HepG2 (cell line): ENCODE measurements around the gene PODXL2. TPM values are rescaled to one million over a fixed set of nuclear protein-coding genes. Genes with fewer than 3 reads are reported as not detected.

Source experiments
- microRNA-seq: library from miRNA; unstranded; fragments of <30 nt; microRNA quantifications from one replicate; pipeline ENCODE4, GENCODE V29; 2020
- polyA plus RNA-seq, 8 experiments: library from polyadenylated mRNA; depleted of rRNA in 3 of 8; stranded (reverse) in 7 of 8; unstranded in 1 of 8; fragments of >200 nt; fragmentation: Illumina TruSeq in 4 of 8; extraction: Trizol in 4 of 8; gene quantifications; 2 replicates each; pipeline versions ENCODE4 v1.2.1 to v1.2.3, GENCODE V29; 2011 to 2016; ENCODE audit warnings: low read depth in 4 of 8, missing spikeins in 1 of 8, mixed read lengths in 1 of 8; ENCODE audit not compliant: insufficient read depth in 1 of 8
- small RNA-seq, 3 experiments: library from RNA; depleted of rRNA; stranded (forward); fragments of <200 nt; gene quantifications; one replicate each; pipeline ENCODE3, GENCODE V24; 2012; ENCODE audit warnings: low read depth in 2 of 3, low replicate concordance in 1 of 3; ENCODE audit not compliant: insufficient read length in 3 of 3, insufficient read depth in 2 of 3
- total RNA-seq, 5 experiments: library from RNA; depleted of rRNA; stranded (reverse); fragments of >200 nt; fragmentation: Illumina TruSeq; extraction: Trizol; gene quantifications; 2 replicates each; pipeline ENCODE4 v1.2.3, GENCODE V29; 2016; ENCODE audit warnings: low read depth in 1 of 5

The PODXL2 gene
- total and polyA plus RNA-seq, 2 of the 13 experiments (the other 11 are each of a cell fraction or from before 2014, with no cell fraction given) = 20.4 to 25.1 TPM

Small RNA genes lying within 50 kb of the gene (microRNA-seq; reads per million reads assigned to microRNA genes)
- gene MIR7976 = 6.0 reads per million, percentile 36 among the genes with 10 or more reads in this experiment

Small RNA genes lying within 50 kb of the gene (small RNA-seq; reads per million reads assigned to genes)
- gene MIR7976 = 0.10 to 3.3 (median 1.9) reads per million in 3 experiments

Other genes with a start within 250 kb of the PODXL2 start
- 16.0 and 25.8 TPM in 2 replicates for gene TPRA1, start 38.5 kb upstream of the PODXL2 start, total RNA-seq (2016; rRNA removed; fragmentation: Illumina TruSeq; extraction: Trizol)
- 25.4 and 35.4 TPM in 2 replicates for gene TPRA1, start 38.5 kb upstream of the PODXL2 start, polyA plus RNA-seq (2011; rRNA removed)
- 133 and 134 TPM in 2 replicates for gene MCM2, start 30.8 kb upstream of the PODXL2 start, total RNA-seq (2016; rRNA removed; fragmentation: Illumina TruSeq; extraction: Trizol)
- 34.3 and 43.5 TPM in 2 replicates for gene MCM2, start 30.8 kb upstream of the PODXL2 start, polyA plus RNA-seq (2011; rRNA removed)
- gene ABTB1, start 43.8 kb downstream of the PODXL2 start, total RNA-seq (2016; rRNA removed; fragmentation: Illumina TruSeq; extraction: Trizol) = 0.24 and 0.42 TPM in 2 replicates
- gene ABTB1, start 43.8 kb downstream of the PODXL2 start, polyA plus RNA-seq (2011; rRNA removed) = 14.5 and 17.9 TPM in 2 replicates
- gene MGLL, start 193.3 kb downstream of the PODXL2 start, total RNA-seq (2016; rRNA removed; fragmentation: Illumina TruSeq; extraction: Trizol) = not detected in 2 replicates
- not detected in 2 replicates for gene MGLL, start 193.3 kb downstream of the PODXL2 start, polyA plus RNA-seq (2011; rRNA removed)